Activated gamma-delta T cell treated with anti-CD3 and anti-CD28 coated beads, Interleukin-2, amount 50 U/mL, for 16 hours (primary cell): Measurements from ENCODE around the gene OSBPL2.

ENCODE experiments used
- DNase-seq: peaks from one replicate; pipeline ENCODE4 v3.0.0-alpha.2; 2020; ENCODE audit warnings: low read depth

Gene OSBPL2

GRCh38 chr20:62237801-62238568 lies at the start of gene OSBPL2:
OSBPL2 (plus strand) TSS chr20:62238521; CDS start chr20:62256185, 17,664 bp downstream.
- peak; percentile 100 for DNase-seq

DNA sequence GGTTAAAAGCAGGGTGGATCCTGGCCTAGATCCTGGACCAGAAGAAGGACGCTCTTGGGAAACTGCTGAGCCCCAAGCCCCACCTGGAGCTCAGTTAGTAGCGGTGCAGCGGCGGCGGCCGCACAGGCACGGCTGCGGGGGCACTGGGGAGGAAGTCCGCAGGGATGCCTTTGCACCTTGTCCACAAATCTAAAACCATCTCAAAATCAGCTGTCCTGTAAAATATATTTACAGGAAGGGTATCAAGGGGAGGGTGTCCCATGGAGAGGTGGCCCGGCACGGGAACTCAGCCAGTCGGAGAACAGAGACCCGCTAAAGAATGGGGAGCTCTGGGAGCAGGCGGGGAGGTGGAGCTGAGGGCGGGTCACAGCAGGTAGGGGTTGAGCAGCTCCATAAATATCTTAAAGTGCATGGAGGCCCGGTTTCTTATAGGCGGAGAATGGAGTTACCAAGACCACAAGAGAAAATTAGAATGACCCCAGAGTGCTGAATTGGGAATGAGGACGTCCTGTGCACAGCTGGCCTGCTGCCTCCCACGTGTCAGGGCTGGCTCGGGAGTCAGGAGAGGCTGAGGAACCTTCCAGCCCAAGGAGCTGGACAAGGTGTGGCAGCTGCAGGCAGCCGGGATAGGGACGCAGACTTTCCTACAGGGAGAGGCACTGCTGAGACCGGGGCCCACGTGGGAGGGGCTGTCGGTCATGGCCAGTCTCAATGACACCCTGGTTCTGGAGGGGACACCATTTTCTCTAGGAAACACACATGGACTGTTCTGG lies 47.5 kb upstream of the OSBPL2 start:
- DNase-seq = no peak

GRCh38 chr20:62191781-62192559 lies 46.4 kb upstream of the OSBPL2 start:
- no peak for DNase-seq

GRCh38 chr20:62192635-62193034 lies 45.7 kb upstream of the OSBPL2 start:
- DNase-seq = no peak

DNA sequence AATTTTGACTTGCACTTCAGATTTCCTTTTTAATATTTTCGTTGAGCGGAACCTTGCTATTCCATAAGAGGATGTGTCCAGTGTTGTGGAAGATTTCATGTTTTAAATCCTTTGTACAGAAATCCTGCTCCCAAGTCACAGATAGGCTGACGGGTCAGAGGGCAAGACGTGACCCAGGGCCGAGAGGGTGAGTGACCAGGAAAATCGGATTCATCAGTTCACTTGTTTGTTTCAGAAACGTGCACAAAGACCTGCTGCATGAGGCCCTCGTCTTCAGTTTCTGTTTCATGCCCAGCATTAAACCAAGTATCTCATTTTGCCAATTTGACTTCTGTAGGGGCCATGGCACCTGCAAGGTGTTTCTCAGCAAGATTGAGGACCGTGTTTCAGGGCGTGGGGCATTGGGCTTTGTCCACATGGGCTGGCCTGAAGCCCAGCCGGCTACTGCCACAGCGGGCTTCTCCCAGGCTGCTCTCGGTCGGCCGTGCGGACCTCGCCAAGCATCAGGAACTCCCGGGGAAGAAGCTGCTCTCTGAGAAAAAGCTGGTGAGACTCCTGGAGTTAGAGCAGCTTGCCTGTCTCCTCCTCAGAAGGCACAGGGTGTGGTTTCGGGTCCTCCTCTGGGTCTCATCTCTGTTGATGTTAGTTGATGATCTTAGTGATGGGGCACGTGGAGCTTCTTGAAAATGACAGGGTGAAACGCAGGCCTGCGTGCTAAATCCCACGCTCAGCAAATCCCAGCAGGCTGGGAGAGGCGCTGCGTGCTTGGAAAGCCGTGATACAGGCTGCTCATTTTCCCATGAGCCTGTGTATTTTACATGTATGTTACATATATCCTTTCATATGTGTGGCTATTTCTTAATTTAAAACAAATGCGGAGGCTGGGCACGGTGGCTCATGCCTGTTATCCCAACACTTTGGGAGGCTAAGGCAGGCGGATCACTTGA lies 45.0 kb upstream of the OSBPL2 start:
- DNase-seq = no peak

DNA sequence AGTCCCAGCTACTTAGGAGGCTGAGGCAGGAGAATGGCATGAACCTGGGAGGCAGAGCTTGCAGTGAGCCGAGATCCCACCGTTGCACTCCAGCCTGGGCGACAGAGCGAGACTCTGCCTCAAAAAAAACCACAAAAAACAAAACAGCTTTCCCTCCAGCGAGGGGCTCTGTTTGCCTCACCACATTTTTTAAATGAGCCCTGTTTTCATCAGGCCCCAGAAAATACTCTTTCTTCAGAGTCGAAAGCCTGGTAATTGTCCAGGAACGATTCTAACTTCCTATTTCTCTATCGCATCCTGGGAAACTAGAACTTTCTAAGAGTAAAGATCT lies 43.3 kb upstream of the OSBPL2 start:
- no peak for DNase-seq

- no peak for DNase-seq
These were observed 42.6 kb upstream of the OSBPL2 start for GRCh38 chr20:62195736-62196135.

DNA sequence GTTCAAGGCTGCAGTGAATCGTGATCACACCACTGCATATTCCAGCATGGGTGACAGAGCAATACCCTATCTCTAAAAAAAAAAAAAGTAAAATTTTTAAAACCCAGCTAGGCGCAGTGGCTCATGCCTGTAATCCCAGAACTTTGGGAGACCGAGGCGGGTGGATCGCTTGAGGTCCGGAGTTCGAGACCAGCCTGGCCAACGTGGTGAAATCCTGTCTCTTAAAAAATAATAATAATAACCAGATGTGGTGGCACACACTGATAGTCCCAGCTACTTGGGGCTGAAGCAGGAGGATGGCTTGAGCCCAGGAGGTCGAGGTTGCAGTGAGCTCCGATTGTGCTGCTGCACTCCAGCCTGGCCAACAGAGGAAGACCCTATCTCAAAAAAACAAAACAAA lies 42.0 kb upstream of the OSBPL2 start:
- no peak for DNase-seq

GRCh38 chr20:62197311-62197710 lies 41.0 kb upstream of the OSBPL2 start:
- no peak for DNase-seq

- DNase-seq = no peak
These were observed 40.5 kb upstream of the OSBPL2 start for GRCh38 chr20:62197801-62198200.

- no peak for DNase-seq
These were observed 39.8 kb upstream of the OSBPL2 start for GRCh38 chr20:62198496-62198895.

- no peak for DNase-seq
These were observed 39.4 kb upstream of the OSBPL2 start for GRCh38 chr20:62198931-62199330.

GRCh38 chr20:62200491-62201172 lies 37.7 kb upstream of the OSBPL2 start:
- DNase-seq = no peak

GRCh38 chr20:62201173-62202082 lies 36.9 kb upstream of the OSBPL2 start:
- DNase-seq = no peak

DNA sequence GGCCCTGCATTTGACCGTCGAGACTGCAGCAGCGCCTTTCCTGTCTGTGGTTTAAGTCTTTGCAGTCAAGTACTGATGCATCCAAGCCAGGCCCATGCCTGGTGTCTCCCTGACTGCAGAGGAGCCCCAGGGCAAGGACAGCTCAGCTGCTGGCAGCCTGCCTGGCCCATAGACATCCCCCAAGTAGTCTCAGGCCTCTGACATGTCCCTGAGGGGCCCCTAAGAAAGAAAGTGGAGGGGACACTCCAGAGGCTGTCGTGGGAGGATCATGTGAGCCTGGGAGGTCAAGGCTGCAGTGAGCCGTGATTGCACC lies 36.3 kb upstream of the OSBPL2 start:
- no peak for DNase-seq

DNA sequence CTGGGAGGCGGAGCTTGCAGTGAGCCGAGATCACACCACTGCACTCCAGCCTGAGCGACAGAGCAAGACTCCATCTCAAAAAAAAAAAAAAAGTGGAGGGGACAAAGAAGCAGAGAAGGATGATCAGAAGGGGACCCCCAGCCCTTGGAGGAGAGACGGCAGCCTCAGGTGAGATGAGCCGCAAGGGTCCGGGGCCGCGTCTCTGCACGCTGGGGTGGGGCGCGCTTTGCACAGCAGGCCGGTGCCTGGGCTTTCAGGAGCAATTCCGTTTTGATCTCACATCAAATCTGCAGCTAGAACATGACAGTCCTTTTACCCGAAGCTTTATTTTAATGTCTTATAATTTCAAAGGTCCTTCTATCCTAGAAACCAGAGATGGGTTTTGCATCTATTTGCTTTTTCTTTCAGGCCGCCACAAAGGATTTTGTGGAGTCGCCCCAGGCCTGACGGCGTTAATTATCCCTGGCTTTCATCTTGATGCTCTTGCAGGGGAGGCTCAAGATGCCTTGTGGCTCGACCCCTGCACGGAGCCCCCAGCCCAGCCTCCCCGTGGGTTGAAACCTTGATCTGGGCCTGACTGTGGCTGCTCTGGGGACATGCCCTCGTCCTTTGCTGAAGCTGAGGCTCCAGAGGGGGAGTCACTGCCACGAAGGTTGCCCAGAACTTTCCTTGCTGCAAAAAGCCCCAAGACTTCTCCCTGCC lies 35.5 kb upstream of the OSBPL2 start:
- no peak for DNase-seq

DNA sequence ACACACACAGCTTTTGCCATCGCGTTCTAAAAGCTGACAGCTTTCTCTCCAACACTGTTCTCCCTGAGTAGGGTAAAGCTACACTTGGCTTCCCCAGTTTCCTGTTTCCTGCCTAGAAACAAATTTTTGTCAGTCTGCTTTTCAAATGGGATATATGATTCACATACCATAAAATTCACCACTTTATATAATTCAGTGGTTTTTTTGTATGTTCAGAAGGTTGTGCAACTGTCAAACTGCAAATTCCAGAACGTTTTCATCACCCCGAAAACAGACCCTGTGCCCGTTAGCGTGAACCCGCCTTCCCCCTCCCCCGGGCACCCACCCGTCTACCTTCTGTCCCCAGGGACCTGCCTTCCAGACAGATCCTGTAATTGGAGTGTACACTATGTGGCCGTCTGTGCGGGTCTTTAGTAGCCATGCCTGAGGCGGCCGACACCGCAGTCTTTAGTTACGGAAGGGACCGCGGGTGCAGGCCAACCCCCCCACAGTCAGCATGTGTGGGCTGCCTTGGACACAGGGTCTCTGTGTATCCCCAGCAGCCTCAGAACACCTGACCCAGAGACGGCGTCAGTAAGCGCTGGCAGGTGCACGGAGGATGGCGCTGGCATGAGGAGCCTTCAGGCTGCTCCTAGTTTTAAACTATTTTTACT lies 34.8 kb upstream of the OSBPL2 start:
- no peak for DNase-seq

DNA sequence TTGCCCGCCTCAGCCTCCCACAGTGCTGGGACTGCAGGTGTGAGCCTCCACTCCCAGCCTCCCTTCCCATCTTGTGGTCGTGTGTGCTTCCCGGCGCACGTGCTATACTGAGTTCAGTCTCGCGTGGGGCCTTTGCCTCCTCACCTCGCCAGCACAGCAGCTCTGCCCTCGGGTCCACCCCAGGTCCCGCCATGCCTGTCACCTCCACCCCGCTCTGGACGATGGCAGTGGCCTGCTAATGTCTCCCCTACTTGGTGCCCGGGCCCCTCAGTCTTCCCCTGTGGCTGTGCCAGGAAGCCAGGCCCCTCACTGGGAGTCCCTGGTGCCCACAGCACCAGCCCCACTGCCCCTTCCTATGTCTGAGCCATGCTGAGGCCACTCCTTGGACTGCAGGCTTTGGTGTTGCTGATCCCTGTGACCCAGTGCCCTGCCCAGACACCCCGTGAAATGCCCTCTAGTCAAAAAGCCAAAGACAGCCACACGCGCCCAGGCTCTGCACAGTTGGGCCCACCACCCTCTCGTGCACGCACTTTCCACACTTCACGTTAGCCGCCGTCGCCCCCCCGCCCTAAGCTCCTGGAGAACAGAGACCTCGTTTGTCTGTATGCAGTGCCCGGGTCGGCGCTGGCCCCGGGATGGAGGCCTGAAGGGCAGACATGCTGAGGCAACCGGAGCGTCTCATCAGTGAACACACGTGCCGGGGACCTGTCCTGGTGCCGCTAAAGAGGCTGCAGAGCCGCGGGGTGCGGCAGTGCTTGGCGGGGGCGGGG lies 32.5 kb upstream of the OSBPL2 start:
- no peak for DNase-seq
